Prostate gland (tissue), 2 donors: ENCODE measurements around the gene MDFIC2. TPM values are rescaled to one million over a fixed set of nuclear protein-coding genes. Genes with fewer than 3 reads are reported as not detected.

Experiments
- DNase-seq: peaks from one replicate; pipeline ENCODE4 v3.0.0-alpha.2; 2019; ENCODE audit warnings: low spot score
- H3K27ac ChIP-seq, 2 donors: fragments of 200-600 bp; sonication (generic); 2 replicates each; pipeline ENCODE4 v1.5.1; 2017 to 2019
- H3K27me3 ChIP-seq: fragments of 200-600 bp; sonication (generic); replicated peaks from 2 replicates; pipeline ENCODE4 v1.5.1; 2019; ENCODE audit not compliant: insufficient read depth
- H3K36me3 ChIP-seq, 2 donors: fragments of 200-600 bp; sonication (generic); 1 replicate in 1 of 2; 2 replicates in 1 of 2; pipeline versions ENCODE4 v1.5.1 to v1.8.1; 2017 to 2019
- H3K4me1 ChIP-seq: fragments of 200-600 bp; sonication (generic); replicated peaks from 2 replicates; pipeline ENCODE4 v1.5.1; 2019
- H3K4me3 ChIP-seq, 2 donors: fragments of 200-600 bp; sonication (generic); 2 replicates each; pipeline ENCODE4 v1.5.1; 2017 to 2019
- H3K9me3 ChIP-seq: fragments of 200-600 bp; sonication (generic); 2 replicates; pipeline ENCODE4 v1.5.1; 2017
- CTCF ChIP-seq, 4 experiments: fragments of 200-600 bp in 2 of 4; fragments of 450-650 bp in 2 of 4; sonication (generic) in 2 of 4; IDR thresholded peaks; 1 replicate in 3 of 4; 2 replicates in 1 of 4; pipeline ENCODE4 v1.5.1; 2016 to 2019; ENCODE audit warnings: antibody characterized with exemption in 4 of 4, mild to moderate bottlenecking in 2 of 4, moderate library complexity in 2 of 4
- POLR2A ChIP-seq: fragments of 450-650 bp; IDR thresholded peaks from one replicate; pipeline ENCODE4 v1.6.1; 2016; ENCODE audit warnings: antibody characterized with exemption, mild to moderate bottlenecking
- POLR2AphosphoS5 ChIP-seq: sonication (generic); formaldehyde crosslinking; IDR thresholded peaks from one replicate; pipeline ENCODE4 v1.6.1; 2017; ENCODE audit warnings: antibody characterized with exemption
- WGBS: methylation state at CpG from one replicate; pipeline ENCODE4 v1.1.5; 2018; 5-methylcytosine and 5-hydroxymethylcytosine counted together
- intact Hi-C: fragments of 100-400 bp; cut with DNase I; formaldehyde crosslinking; loops from one replicate; pipeline ENCODE4 v1.14.2; 2022
- total RNA-seq, 2 donors: library from RNA; depleted of rRNA; stranded (reverse); fragments of >200 nt; gene quantifications; one replicate each; pipeline ENCODE4 v1.1.0, GENCODE V29; 2016

Gene MDFIC2
- total RNA-seq, 2 donors from 2014 or later = not detected

DNA sequence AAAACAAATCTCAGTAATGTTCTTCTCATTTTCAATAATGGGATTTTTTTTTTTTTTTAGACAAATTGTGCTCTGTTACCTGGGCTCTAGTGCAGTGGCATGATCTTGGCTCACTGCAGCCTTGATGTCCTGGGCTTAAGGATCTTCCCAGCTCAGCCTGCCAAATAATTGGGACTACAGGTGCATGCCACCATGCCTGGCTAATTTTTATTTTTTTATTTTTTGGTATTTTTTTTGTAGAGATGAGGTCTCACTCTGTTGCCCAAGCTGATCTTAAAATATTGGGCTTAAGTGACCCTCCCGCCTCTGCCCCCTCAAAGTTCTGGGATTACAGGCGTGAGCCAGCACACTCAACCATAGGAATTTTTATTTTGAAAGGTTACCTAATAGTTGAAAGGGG lies 126.2 kb downstream of the MDFIC2 start:
- TF ChIP-seq POLR2A (no peak), CTCF (IDR thresholded peaks at IDR 0.05) (no peak), POLR2AphosphoS5 (no peak)
- no peaks in the 10 kb centered on the region for H3K36me3 ChIP-seq
- no peaks in the 10 kb centered on the region for H3K9me3 ChIP-seq
- no peaks in the 10 kb centered on the region for H3K4me1 ChIP-seq
- intact Hi-C loops = no loop called here
- no peak overlapping the region for H3K4me3 ChIP-seq
- H3K27me3 ChIP-seq = no peaks in the 10 kb centered on the region
- H3K27ac ChIP-seq = no peak overlapping the region
- 96% methylated on average over 2 of the region's 2 CpGs for WGBS
- no peak for DNase-seq

DNA sequence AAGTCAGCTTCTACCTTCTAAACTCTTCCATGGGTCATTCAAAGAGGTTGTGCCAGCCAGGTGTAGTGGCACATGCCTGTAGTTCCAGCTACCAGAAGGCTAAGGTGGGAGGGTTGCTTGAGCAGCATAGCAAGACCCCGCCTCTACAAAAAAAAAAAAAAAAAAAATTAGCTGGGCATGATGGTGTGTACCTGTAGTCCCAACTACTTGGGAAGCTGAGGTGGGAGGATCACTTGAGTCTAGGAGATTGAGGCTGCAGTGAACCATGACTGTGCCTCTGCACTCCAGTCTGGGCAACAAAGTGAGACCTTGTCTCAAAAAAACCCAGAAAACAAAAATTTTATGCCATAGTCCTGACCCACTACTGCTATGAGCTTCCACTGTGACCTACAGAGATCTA lies 126.8 kb downstream of the MDFIC2 start:
- Histone ChIP-seq H3K36me3 (no peaks in the 10 kb centered on the region), H3K27ac (no peak overlapping the region), H3K27me3 (no peaks in the 10 kb centered on the region), H3K4me1 (no peaks in the 10 kb centered on the region), H3K9me3 (no peaks in the 10 kb centered on the region), H3K4me3 (no peak overlapping the region)
- 95% methylated on average over 1 of the region's 1 CpG for whole genome bisulfite sequencing
- TF ChIP-seq POLR2A (no peak), POLR2AphosphoS5 (no peak), CTCF (IDR thresholded peaks at IDR 0.05) (no peak)
- no peak for DNase-seq
- intact Hi-C loops = no loop called here

GRCh38 chr3:70183781-70184504 lies 128.5 kb downstream of the MDFIC2 start:
- Histone ChIP-seq H3K27ac (no peak overlapping the region), H3K4me1 (no peaks in the 10 kb centered on the region), H3K4me3 (no peak overlapping the region), H3K36me3 (no peaks in the 10 kb centered on the region), H3K9me3 (no peaks in the 10 kb centered on the region), H3K27me3 (no peaks in the 10 kb centered on the region)
- TF ChIP-seq POLR2A (no peak), POLR2AphosphoS5 (no peak), CTCF (IDR thresholded peaks at IDR 0.05) (no peak)
- WGBS = 82% methylated on average over 8 of the region's 8 CpGs
- intact Hi-C loops = no loop called here
- DNase-seq = no peak

DNA sequence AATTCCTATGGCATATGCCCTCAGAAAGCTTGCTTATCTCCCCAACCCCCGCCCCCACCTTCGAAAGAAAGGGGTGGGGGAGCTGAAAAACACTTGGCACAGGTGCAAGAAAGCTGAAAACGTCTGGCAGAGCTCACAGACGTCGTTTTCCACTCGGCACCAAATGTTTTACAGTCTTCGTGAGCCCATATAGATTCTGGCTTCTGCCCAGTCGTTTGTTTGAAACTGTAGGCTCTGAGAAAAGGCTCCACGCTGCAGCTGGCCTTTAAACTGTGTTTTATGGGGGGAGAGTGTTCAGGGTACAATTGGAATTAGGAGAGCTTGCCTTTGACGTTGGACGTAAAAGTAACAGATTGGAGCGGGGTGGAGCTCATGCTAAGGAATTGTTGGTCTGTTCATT lies 130.3 kb downstream of the MDFIC2 start:
- H3K27ac ChIP-seq = no peak overlapping the region
- no peak overlapping the region for H3K4me3 ChIP-seq
- DNase-seq = no peak
- intact Hi-C loops = no loop called here
- WGBS = 6% methylated on average over 12 of the region's 12 CpGs
- TF ChIP-seq POLR2A = no peak
- no peak for TF ChIP-seq CTCF (IDR thresholded peaks at IDR 0.05)
- no peak for TF ChIP-seq POLR2AphosphoS5
- no peaks in the 10 kb centered on the region for H3K36me3 ChIP-seq
- H3K27me3 ChIP-seq = no peaks in the 10 kb centered on the region
- no peaks in the 10 kb centered on the region for H3K9me3 ChIP-seq
- H3K4me1 ChIP-seq = no peaks in the 10 kb centered on the region

- Histone ChIP-seq H3K36me3 (no peaks in the 10 kb centered on the region), H3K9me3 (no peaks in the 10 kb centered on the region), H3K4me1 (no peaks in the 10 kb centered on the region), H3K27me3 (no peaks in the 10 kb centered on the region), H3K27ac (no peak overlapping the region), H3K4me3 (no peak overlapping the region)
- TF ChIP-seq CTCF (IDR thresholded peaks at IDR 0.05) (no peak), POLR2AphosphoS5 (no peak), POLR2A (no peak)
- no peak for DNase-seq
- WGBS = 82% methylated on average over 6 of the region's 6 CpGs
- intact Hi-C loops = no loop called here
Measured at GRCh38 chr3:70180664-70181063, 131.8 kb downstream of the MDFIC2 start.
